ENCODE data around the gene CDH4.

- no peak for TF ChIP-seq POLR2A (IDR thresholded peaks at IDR 0.05)
- TF ChIP-seq, protein P1, sequence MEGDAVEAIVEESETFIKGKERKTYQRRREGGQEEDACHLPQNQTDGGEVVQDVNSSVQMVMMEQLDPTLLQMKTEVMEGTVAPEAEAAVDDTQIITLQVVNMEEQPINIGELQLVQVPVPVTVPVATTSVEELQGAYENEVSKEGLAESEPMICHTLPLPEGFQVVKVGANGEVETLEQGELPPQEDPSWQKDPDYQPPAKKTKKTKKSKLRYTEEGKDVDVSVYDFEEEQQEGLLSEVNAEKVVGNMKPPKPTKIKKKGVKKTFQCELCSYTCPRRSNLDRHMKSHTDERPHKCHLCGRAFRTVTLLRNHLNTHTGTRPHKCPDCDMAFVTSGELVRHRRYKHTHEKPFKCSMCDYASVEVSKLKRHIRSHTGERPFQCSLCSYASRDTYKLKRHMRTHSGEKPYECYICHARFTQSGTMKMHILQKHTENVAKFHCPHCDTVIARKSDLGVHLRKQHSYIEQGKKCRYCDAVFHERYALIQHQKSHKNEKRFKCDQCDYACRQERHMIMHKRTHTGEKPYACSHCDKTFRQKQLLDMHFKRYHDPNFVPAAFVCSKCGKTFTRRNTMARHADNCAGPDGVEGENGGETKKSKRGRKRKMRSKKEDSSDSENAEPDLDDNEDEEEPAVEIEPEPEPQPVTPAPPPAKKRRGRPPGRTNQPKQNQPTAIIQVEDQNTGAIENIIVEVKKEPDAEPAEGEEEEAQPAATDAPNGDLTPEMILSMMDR (IDR thresholded peaks at IDR 0.05): no peak
These were observed 119.6 kb downstream of the CDH4 start for GRCh38 chr20:61371501-61372136.

Measured in prostate gland (tissue), 2 donors.